ENCODE measurements around the gene OR4K17.

- TF ChIP-seq ARNTL (CRISPR knock-in tag; IDR thresholded peaks at IDR 0.05; ENCODE audit: borderline replicate concordance, low read depth): no peak
- TF ChIP-seq PATZ1 (CRISPR knock-in tag; IDR thresholded peaks at IDR 0.05; ENCODE audit: borderline replicate concordance): no peak
- TF ChIP-seq PPARA (CRISPR knock-in tag; IDR thresholded peaks at IDR 0.05; ENCODE audit: borderline replicate concordance): no peak
- TF ChIP-seq CREB5 (CRISPR knock-in tag; IDR thresholded peaks at IDR 0.05; ENCODE audit: low read depth): no peak
- TF ChIP-seq ZC3H10 (CRISPR knock-in tag; IDR thresholded peaks at IDR 0.05): no peak
These were observed 34.3 kb downstream of the OR4K17 start for GRCh38 chr14:20144820-20145219.
